Medulla oblongata (tissue), 1 donor: Measurements from ENCODE around the gene MICAL1.
A peak's percentile ranks its signal among the peaks of the same experiment; 100 is the strongest.
"Not testable (repeated sequence)": the region's sequence is repeated elsewhere in the genome, so short reads cannot be mapped to it uniquely, and the experiment has no call there.

Experiments used
- DNase-seq: peaks from one replicate; pipeline ENCODE4 v3.0.0-alpha.2; 2015; ENCODE audit errors: extremely low spot score

MICAL1 gene

GRCh38 chr6:109475625-109476024 is 20.1 kb upstream of the MICAL1 start:
- DNase-seq, result no peak

GRCh38 chr6:109474995-109475394 is 19.4 kb upstream of the MICAL1 start:
- no peak for DNase-seq

GRCh38 chr6:109473120-109473519 is 17.5 kb upstream of the MICAL1 start:
- DNase-seq, result no peak

- DNase-seq, result no peak
Measured at GRCh38 chr6:109472132-109472995, 16.8 kb upstream of the MICAL1 start.

GRCh38 chr6:109471105-109471810 is 15.7 kb upstream of the MICAL1 start:
- no peak for DNase-seq

- no peak for DNase-seq
Measured at GRCh38 chr6:109469591-109470189, 14.1 kb upstream of the MICAL1 start.

GRCh38 chr6:109467696-109468095 is 12.1 kb upstream of the MICAL1 start:
- DNase-seq, result no peak

- no peak for DNase-seq
Measured at GRCh38 chr6:109466212-109466923, 10.8 kb upstream of the MICAL1 start.

GRCh38 chr6:109465772-109466171 is 10.2 kb upstream of the MICAL1 start:
- peak; percentile 77 for DNase-seq

GRCh38 chr6:109461733-109462526 is 6.4 kb upstream of the MICAL1 start:
- no peak for DNase-seq

GRCh38 chr6:109461205-109461604 is 5.6 kb upstream of the MICAL1 start:
- not testable (repeated sequence) for DNase-seq

- DNase-seq, result no peak
Measured at GRCh38 chr6:109460161-109460829, 4.7 kb upstream of the MICAL1 start.

- peak; percentile 86 for DNase-seq
Measured at GRCh38 chr6:109458774-109459531, 3.4 kb upstream of the MICAL1 start.

- no peak for DNase-seq
Measured at GRCh38 chr6:109457562-109457996, 2.0 kb upstream of the MICAL1 start.

- peak; percentile 75 for DNase-seq
Measured at GRCh38 chr6:109456710-109457561, 1.4 kb upstream of the MICAL1 start.

- DNase-seq, result no peak
Measured at GRCh38 chr6:109456111-109456583, 575 bp upstream of the MICAL1 start.

GRCh38 chr6:109454496-109455436 is 806 bp downstream of the MICAL1 start:
- peak; percentile 86 for DNase-seq
